Loucy (cell line): Measurements from ENCODE around the gene C2orf49.

Source experiments
- CTCF ChIP-seq: fragments of 200-600 bp; sonication (generic); conservative IDR thresholded peaks from 2 replicates; pipeline ENCODE4 v1.5.1; 2014; ENCODE audit warnings: mild to moderate bottlenecking, antibody characterized with exemption, low read length
- EZH2phosphoT487 ChIP-seq: fragments of 200-600 bp; IDR thresholded peaks from 2 replicates; pipeline ENCODE4 v1.6.1; 2018; ENCODE audit warnings: antibody characterized with exemption, mild to moderate bottlenecking, moderate library complexity, borderline replicate concordance

GRCh38 chr2:105330681-105331375 lies 6.5 kb upstream of the C2orf49 start:
- TF ChIP-seq CTCF: no peak
- TF ChIP-seq EZH2phosphoT487: no peak
